ENCODE measurements around the gene GTF3C2.
"Not testable (repeated sequence)": the region's sequence is repeated elsewhere in the genome, so short reads cannot be mapped to it uniquely, and the experiment has no call there.

DNA sequence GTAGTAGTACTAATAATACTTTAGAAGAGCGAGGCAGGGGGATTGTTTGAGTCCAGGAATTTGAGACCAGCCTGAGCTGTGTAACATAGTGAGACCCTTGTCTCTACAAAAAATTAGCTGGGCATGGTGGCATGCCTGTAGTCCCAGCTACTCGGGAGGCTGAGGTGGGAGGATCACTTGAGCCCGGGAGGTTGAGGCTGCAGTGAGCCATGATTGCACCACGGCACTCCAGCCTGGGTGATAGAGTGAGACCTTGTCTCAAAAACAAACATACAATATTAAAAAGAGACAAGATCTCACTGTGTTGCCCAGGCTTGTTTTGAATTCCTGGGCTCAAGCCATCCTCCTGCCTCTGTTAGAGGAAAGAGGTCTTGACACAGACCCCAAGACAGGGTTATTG lies 56.0 kb downstream of the GTF3C2 start:
- TF ChIP-seq, protein P1, sequence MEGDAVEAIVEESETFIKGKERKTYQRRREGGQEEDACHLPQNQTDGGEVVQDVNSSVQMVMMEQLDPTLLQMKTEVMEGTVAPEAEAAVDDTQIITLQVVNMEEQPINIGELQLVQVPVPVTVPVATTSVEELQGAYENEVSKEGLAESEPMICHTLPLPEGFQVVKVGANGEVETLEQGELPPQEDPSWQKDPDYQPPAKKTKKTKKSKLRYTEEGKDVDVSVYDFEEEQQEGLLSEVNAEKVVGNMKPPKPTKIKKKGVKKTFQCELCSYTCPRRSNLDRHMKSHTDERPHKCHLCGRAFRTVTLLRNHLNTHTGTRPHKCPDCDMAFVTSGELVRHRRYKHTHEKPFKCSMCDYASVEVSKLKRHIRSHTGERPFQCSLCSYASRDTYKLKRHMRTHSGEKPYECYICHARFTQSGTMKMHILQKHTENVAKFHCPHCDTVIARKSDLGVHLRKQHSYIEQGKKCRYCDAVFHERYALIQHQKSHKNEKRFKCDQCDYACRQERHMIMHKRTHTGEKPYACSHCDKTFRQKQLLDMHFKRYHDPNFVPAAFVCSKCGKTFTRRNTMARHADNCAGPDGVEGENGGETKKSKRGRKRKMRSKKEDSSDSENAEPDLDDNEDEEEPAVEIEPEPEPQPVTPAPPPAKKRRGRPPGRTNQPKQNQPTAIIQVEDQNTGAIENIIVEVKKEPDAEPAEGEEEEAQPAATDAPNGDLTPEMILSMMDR (tag by site-specific recombination; IDR thresholded peaks at IDR 0.05) = not testable (repeated sequence)
- TF ChIP-seq ZNF610 (tag by site-specific recombination; IDR thresholded peaks at IDR 0.05; ENCODE audit: borderline replicate concordance); ZNF76 (tag by site-specific recombination; IDR thresholded peaks at IDR 0.05; ENCODE audit: borderline replicate concordance, low read depth); ZBTB7A (tag by site-specific recombination; IDR thresholded peaks at IDR 0.05; ENCODE audit: low read depth); ZNF335 (tag by site-specific recombination; conservative IDR thresholded peaks at IDR 0.05); ZNF404 (tag by site-specific recombination; IDR thresholded peaks at IDR 0.05); ZNF837 (tag by site-specific recombination; IDR thresholded peaks at IDR 0.05); ZNF660 (tag by site-specific recombination; IDR thresholded peaks at IDR 0.05); ZNF561 (tag by site-specific recombination; IDR thresholded peaks at IDR 0.05; ENCODE audit: borderline replicate concordance); ZNF560 (tag by site-specific recombination; IDR thresholded peaks at IDR 0.05; ENCODE audit: borderline replicate concordance): not testable (repeated sequence)
- TF ChIP-seq, protein P2, sequence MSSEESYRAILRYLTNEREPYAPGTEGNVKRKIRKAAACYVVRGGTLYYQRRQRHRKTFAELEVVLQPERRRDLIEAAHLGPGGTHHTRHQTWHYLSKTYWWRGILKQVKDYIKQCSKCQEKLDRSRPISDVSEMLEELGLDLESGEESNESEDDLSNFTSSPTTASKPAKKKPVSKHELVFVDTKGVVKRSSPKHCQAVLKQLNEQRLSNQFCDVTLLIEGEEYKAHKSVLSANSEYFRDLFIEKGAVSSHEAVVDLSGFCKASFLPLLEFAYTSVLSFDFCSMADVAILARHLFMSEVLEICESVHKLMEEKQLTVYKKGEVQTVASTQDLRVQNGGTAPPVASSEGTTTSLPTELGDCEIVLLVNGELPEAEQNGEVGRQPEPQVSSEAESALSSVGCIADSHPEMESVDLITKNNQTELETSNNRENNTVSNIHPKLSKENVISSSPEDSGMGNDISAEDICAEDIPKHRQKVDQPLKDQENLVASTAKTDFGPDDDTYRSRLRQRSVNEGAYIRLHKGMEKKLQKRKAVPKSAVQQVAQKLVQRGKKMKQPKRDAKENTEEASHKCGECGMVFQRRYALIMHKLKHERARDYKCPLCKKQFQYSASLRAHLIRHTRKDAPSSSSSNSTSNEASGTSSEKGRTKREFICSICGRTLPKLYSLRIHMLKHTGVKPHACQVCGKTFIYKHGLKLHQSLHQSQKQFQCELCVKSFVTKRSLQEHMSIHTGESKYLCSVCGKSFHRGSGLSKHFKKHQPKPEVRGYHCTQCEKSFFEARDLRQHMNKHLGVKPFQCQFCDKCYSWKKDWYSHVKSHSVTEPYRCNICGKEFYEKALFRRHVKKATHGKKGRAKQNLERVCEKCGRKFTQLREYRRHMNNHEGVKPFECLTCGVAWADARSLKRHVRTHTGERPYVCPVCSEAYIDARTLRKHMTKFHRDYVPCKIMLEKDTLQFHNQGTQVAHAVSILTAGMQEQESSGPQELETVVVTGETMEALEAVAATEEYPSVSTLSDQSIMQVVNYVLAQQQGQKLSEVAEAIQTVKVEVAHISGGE (tag by site-specific recombination; conservative IDR thresholded peaks at IDR 0.05; ENCODE audit: low read depth) = not testable (repeated sequence)
- TF ChIP-seq, protein P3, sequence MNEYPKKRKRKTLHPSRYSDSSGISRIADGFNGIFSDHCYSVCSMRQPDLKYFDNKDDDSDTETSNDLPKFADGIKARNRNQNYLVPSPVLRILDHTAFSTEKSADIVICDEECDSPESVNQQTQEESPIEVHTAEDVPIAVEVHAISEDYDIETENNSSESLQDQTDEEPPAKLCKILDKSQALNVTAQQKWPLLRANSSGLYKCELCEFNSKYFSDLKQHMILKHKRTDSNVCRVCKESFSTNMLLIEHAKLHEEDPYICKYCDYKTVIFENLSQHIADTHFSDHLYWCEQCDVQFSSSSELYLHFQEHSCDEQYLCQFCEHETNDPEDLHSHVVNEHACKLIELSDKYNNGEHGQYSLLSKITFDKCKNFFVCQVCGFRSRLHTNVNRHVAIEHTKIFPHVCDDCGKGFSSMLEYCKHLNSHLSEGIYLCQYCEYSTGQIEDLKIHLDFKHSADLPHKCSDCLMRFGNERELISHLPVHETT (tag by site-specific recombination; IDR thresholded peaks at IDR 0.05) = not testable (repeated sequence)
- TF ChIP-seq, protein P4, sequence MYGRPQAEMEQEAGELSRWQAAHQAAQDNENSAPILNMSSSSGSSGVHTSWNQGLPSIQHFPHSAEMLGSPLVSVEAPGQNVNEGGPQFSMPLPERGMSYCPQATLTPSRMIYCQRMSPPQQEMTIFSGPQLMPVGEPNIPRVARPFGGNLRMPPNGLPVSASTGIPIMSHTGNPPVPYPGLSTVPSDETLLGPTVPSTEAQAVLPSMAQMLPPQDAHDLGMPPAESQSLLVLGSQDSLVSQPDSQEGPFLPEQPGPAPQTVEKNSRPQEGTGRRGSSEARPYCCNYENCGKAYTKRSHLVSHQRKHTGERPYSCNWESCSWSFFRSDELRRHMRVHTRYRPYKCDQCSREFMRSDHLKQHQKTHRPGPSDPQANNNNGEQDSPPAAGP (tag by site-specific recombination; IDR thresholded peaks at IDR 0.05) = not testable (repeated sequence)
- TF ChIP-seq, protein P5, sequence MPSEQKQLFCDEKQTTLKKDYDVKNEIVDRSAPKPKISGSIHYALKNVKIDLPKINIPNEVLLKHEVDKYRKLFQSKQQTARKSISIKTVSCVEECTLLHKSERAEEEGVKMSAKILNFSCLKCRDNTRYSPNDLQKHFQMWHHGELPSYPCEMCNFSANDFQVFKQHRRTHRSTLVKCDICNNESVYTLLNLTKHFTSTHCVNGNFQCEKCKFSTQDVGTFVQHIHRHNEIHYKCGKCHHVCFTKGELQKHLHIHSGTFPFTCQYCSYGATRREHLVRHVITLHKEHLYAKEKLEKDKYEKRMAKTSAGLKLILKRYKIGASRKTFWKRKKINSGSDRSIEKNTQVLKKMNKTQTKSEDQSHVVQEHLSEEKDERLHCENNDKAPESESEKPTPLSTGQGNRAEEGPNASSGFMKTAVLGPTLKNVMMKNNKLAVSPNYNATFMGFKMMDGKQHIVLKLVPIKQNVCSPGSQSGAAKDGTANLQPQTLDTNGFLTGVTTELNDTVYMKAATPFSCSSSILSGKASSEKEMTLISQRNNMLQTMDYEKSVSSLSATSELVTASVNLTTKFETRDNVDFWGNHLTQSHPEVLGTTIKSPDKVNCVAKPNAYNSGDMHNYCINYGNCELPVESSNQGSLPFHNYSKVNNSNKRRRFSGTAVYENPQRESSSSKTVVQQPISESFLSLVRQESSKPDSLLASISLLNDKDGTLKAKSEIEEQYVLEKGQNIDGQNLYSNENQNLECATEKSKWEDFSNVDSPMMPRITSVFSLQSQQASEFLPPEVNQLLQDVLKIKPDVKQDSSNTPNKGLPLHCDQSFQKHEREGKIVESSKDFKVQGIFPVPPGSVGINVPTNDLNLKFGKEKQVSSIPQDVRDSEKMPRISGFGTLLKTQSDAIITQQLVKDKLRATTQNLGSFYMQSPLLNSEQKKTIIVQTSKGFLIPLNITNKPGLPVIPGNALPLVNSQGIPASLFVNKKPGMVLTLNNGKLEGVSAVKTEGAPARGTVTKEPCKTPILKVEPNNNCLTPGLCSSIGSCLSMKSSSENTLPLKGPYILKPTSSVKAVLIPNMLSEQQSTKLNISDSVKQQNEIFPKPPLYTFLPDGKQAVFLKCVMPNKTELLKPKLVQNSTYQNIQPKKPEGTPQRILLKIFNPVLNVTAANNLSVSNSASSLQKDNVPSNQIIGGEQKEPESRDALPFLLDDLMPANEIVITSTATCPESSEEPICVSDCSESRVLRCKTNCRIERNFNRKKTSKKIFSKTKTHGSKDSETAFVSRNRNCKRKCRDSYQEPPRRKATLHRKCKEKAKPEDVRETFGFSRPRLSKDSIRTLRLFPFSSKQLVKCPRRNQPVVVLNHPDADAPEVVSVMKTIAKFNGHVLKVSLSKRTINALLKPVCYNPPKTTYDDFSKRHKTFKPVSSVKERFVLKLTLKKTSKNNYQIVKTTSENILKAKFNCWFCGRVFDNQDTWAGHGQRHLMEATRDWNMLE (tag by site-specific recombination; conservative IDR thresholded peaks at IDR 0.05; ENCODE audit: low read depth) = not testable (repeated sequence)
